Endodermal cell (in vitro differentiated cells): ENCODE results near the gene EXD3. TPM values are rescaled to one million over a fixed set of nuclear protein-coding genes. Genes with fewer than 3 reads are reported as not detected.

Experiments used
- DNase-seq: peaks from one replicate; pipeline ENCODE4 v3.0.0-alpha.2; 2017
- H3K27ac ChIP-seq: 2 replicates; pipeline ENCODE4 v1.5.1; 2013; ENCODE audit warnings: mild to moderate bottlenecking, low read depth, low read length, moderate library complexity
- H3K27me3 ChIP-seq: 2 replicates; pipeline ENCODE4 v1.6.1; 2013; ENCODE audit warnings: mild to moderate bottlenecking, low read length, moderate library complexity; ENCODE audit not compliant: insufficient read depth, control insufficient read depth, poor library complexity, severe bottlenecking
- H3K36me3 ChIP-seq: 2 replicates; pipeline ENCODE4 v1.7.0; 2013; ENCODE audit warnings: mild to moderate bottlenecking, low read length, moderate library complexity; ENCODE audit not compliant: control insufficient read depth, insufficient read depth
- H3K4me1 ChIP-seq: one replicate; pipeline ENCODE4 v1.7.0; 2013; ENCODE audit warnings: low read length; ENCODE audit not compliant: control insufficient read depth, insufficient read depth
- H3K4me3 ChIP-seq: 2 replicates; pipeline ENCODE4 v1.5.1; 2013; ENCODE audit warnings: mild to moderate bottlenecking, low read length, moderate library complexity
- H3K9ac ChIP-seq: 2 replicates; pipeline ENCODE4 v1.6.1; 2013; ENCODE audit warnings: mild to moderate bottlenecking, low read length, moderate library complexity; ENCODE audit not compliant: poor library complexity, severe bottlenecking; ENCODE audit errors: extremely low read depth
- H3K9me3 ChIP-seq: 2 replicates; pipeline ENCODE4 v1.6.1; 2013; ENCODE audit warnings: mild to moderate bottlenecking, low read length, moderate library complexity; ENCODE audit not compliant: control insufficient read depth
- H3K27ac Mint-ChIP-seq: 2 replicates; pipeline ENCODE4 v1.8.0; 2020; ENCODE audit warnings: mixed read lengths
- H3K27me3 Mint-ChIP-seq: 2 replicates; pipeline ENCODE4 v1.8.0; 2021; ENCODE audit warnings: mild to moderate bottlenecking, mixed read lengths; ENCODE audit not compliant: insufficient read depth
- H3K36me3 Mint-ChIP-seq: 2 replicates; pipeline ENCODE4 v1.8.0; 2020; ENCODE audit warnings: low read depth, mixed read lengths
- H3K4me1 Mint-ChIP-seq: 2 replicates; pipeline ENCODE4 v1.8.0; 2020; ENCODE audit warnings: mixed read lengths
- H3K4me3 Mint-ChIP-seq: 2 replicates; pipeline ENCODE4 v1.8.0; 2020; ENCODE audit warnings: mild to moderate bottlenecking, moderate library complexity, mixed read lengths
- H3K9me3 Mint-ChIP-seq: 2 replicates; pipeline ENCODE4 v1.8.0; 2020; ENCODE audit warnings: mild to moderate bottlenecking, mixed read lengths
- CTCF ChIP-seq: fragments of 200-600 bp; sonication (generic); conservative IDR thresholded peaks from 2 replicates; pipeline ENCODE4 v1.5.0; 2021; ENCODE audit warnings: antibody characterized with exemption, mild to moderate bottlenecking
- WGBS, 2 experiments: methylation state at CpG; one replicate each; pipeline versions ENCODE4 v1.1.5 to v1.1.7; 2013; ENCODE audit warnings: missing lambda C conversion rate in 2 of 2, mixed read lengths in 1 of 2; ENCODE audit not compliant: insufficient coverage in 1 of 2, insufficient read length in 1 of 2; 5-methylcytosine and 5-hydroxymethylcytosine counted together
- total RNA-seq, 2 donors: library from RNA; stranded (reverse); fragmentation: NEBNext Ultra II Directional in 1 of 2; extraction: Animal tissue kit (Norgen Biotek cat#: 25700) in 1 of 2; gene quantifications; 2 replicates in 1 of 2; 3 replicates in 1 of 2; pipeline ENCODE4 v1.2.1, GENCODE V29; 2021

EXD3 gene
- total RNA-seq, 2 donors from 2014 or later: 15.5 to 31.0 TPM

GRCh38 chr9:137348769-137349470 lies 74.0 kb downstream of the EXD3 start:
- H3K4me1 ChIP-seq: no peaks in the 10 kb centered on the region
- H3K27ac ChIP-seq: no peak overlapping the region
- H3K36me3 Mint-ChIP-seq: peaks cover 3% of the 10 kb centered on the region
- no peak overlapping the region for H3K9ac ChIP-seq
- no peak overlapping the region for H3K4me3 ChIP-seq
- H3K9me3 Mint-ChIP-seq: peaks cover 42% of the 10 kb centered on the region
- no peaks in the 10 kb centered on the region for H3K4me1 Mint-ChIP-seq
- no peaks in the 10 kb centered on the region for H3K27me3 ChIP-seq
- no peak for DNase-seq
- TF ChIP-seq CTCF: no peak
- H3K27me3 Mint-ChIP-seq: peaks cover 10% of the 10 kb centered on the region
- peaks cover 16% of the 10 kb centered on the region for H3K9me3 ChIP-seq
- WGBS, 2 experiments: 90 to 91% methylated on average over 27 to 31 of the region's 31 CpGs
- H3K4me3 Mint-ChIP-seq: no peak overlapping the region
- no peaks in the 10 kb centered on the region for H3K36me3 ChIP-seq
- H3K27ac Mint-ChIP-seq: no peak overlapping the region

- no peak for TF ChIP-seq CTCF
- 87 to 96% methylated on average over 5 to 13 of the region's 13 CpGs for WGBS, 2 experiments
- H3K27ac Mint-ChIP-seq: no peak overlapping the region
- no peak overlapping the region for H3K27ac ChIP-seq
- no peaks in the 10 kb centered on the region for H3K4me1 Mint-ChIP-seq
- H3K9me3 Mint-ChIP-seq: peaks cover 47% of the 10 kb centered on the region
- H3K4me3 Mint-ChIP-seq: no peak overlapping the region
- no peak overlapping the region for H3K9ac ChIP-seq
- no peaks in the 10 kb centered on the region for H3K27me3 ChIP-seq
- DNase-seq: no peak
- H3K4me1 ChIP-seq: no peaks in the 10 kb centered on the region
- peaks cover 3% of the 10 kb centered on the region for H3K36me3 Mint-ChIP-seq
- H3K27me3 Mint-ChIP-seq: peaks cover 13% of the 10 kb centered on the region
- no peak overlapping the region for H3K4me3 ChIP-seq
- peaks cover 16% of the 10 kb centered on the region for H3K9me3 ChIP-seq
- H3K36me3 ChIP-seq: no peaks in the 10 kb centered on the region
These were observed 75.0 kb downstream of the EXD3 start for GRCh38 chr9:137347928-137348327.

- Histone ChIP-seq H3K4me3 (no peak overlapping the region), H3K4me1 (no peaks in the 10 kb centered on the region), H3K9ac (no peak overlapping the region), H3K27me3 (no peaks in the 10 kb centered on the region), H3K9me3 (peaks cover 16% of the 10 kb centered on the region), H3K27ac (no peak overlapping the region), H3K36me3 (no peaks in the 10 kb centered on the region)
- no peak for DNase-seq
- Mint-ChIP-seq H3K27ac (no peak overlapping the region), H3K27me3 (peaks cover 19% of the 10 kb centered on the region), H3K36me3 (peaks cover 3% of the 10 kb centered on the region), H3K9me3 (peaks cover 65% of the 10 kb centered on the region), H3K4me3 (no peak overlapping the region), H3K4me1 (no peaks in the 10 kb centered on the region)
- TF ChIP-seq CTCF: no peak
- 74 to 91% methylated on average over 6 to 7 of the region's 7 CpGs for WGBS, 2 experiments
These were observed 80.5 kb downstream of the EXD3 start for GRCh38 chr9:137342482-137342881.
